Endothelial cell of coronary artery (primary cell): ENCODE results near the gene PDCD4. TPM values are rescaled to one million over a fixed set of nuclear protein-coding genes. Genes with fewer than 3 reads are reported as not detected.

Source experiments
- total RNA-seq: library from RNA; depleted of rRNA; stranded (reverse); fragments of >200 nt; gene quantifications from 2 replicates; pipeline ENCODE4 v1.2.3, GENCODE V29; 2014

The PDCD4 gene
- 48.5 and 78.6 TPM in 2 replicates for total RNA-seq

GRCh38 chr10:110871298-110872084 is at the start of gene PDCD4:
Gene PDCD4 (plus strand): TSS chr10:110871928. CDS start chr10:110876028, 4,100 bp downstream.

GRCh38 chr10:110918643-110919348 is 47.1 kb downstream of the PDCD4 start, which contains the start of gene BBIP1:
Gene BBIP1 (minus strand): TSS chr10:110919180. CDS start chr10:110918157, 1,023 bp downstream.

GRCh38 chr10:110919349-110919931 is 47.7 kb downstream of the PDCD4 start, which contains the start of gene SHOC2:
Gene SHOC2 (plus strand): TSS chr10:110919604. CDS start chr10:110964359, 44,755 bp downstream.

Other genes with a start within 250 kb of the PDCD4 start
- 0.09 and 0.27 TPM in 2 replicates for gene RBM20, start 227.6 kb upstream of the PDCD4 start, total RNA-seq
- gene BBIP1, start 47.3 kb downstream of the PDCD4 start, total RNA-seq = 20.4 and 25.8 TPM in 2 replicates
- 38.1 and 45.3 TPM in 2 replicates for gene SHOC2, start 47.7 kb downstream of the PDCD4 start, total RNA-seq
- gene ADRA2A, start 205.1 kb downstream of the PDCD4 start, total RNA-seq = 0.09 and 0.18 TPM in 2 replicates